Suprapubic skin (tissue), 4 donors: Measurements from ENCODE around the gene RAB5B. TPM values are rescaled to one million over a fixed set of nuclear protein-coding genes. Genes with fewer than 3 reads are reported as not detected.

Experiments
- DNase-seq, 2 donors: peaks; one replicate each; pipeline ENCODE4 v3.0.0-alpha.2; 2019; ENCODE audit warnings: low spot score in 2 of 2
- H3K27ac ChIP-seq: fragments of 200-600 bp; sonication (generic); one replicate; pipeline ENCODE4 v1.5.1; 2019
- H3K27me3 ChIP-seq: fragments of 200-600 bp; sonication (generic); one replicate; pipeline ENCODE4 v1.5.1; 2019
- H3K36me3 ChIP-seq: fragments of 200-600 bp; sonication (generic); one replicate; pipeline ENCODE4 v1.5.1; 2019
- H3K4me1 ChIP-seq: fragments of 200-600 bp; sonication (generic); one replicate; pipeline ENCODE4 v1.5.1; 2019
- H3K4me3 ChIP-seq: fragments of 200-600 bp; sonication (generic); one replicate; pipeline ENCODE4 v1.5.1; 2019; ENCODE audit warnings: mild to moderate bottlenecking
- H3K9me3 ChIP-seq: fragments of 200-600 bp; sonication (generic); one replicate; pipeline ENCODE4 v1.5.1; 2019
- EP300 ChIP-seq: sonication (generic); formaldehyde crosslinking; IDR thresholded peaks from one replicate; pipeline ENCODE4 v1.6.1; 2017; ENCODE audit warnings: antibody characterized with exemption
- POLR2A ChIP-seq, 2 donors: fragments of 450-650 bp; IDR thresholded peaks; one replicate each; pipeline ENCODE4 v1.6.1; 2017; ENCODE audit warnings: antibody characterized with exemption in 2 of 2, mild to moderate bottlenecking in 2 of 2, moderate library complexity in 2 of 2
- POLR2AphosphoS5 ChIP-seq, 3 donors: sonication (generic); formaldehyde crosslinking; IDR thresholded peaks; one replicate each; pipeline ENCODE4 v1.6.1; 2017; ENCODE audit warnings: antibody characterized with exemption in 3 of 3
- WGBS: methylation state at CpG from one replicate; pipeline ENCODE4 v1.1.5; 2018; 5-methylcytosine and 5-hydroxymethylcytosine counted together
- total RNA-seq, 4 donors: library from RNA; depleted of rRNA; stranded (reverse); fragments of >200 nt; gene quantifications; one replicate each; pipeline ENCODE4 v1.1.0, GENCODE V29; 2016
- TF ChIP-seq, protein P1 (sequence below), 2 donors: fragments of 200-600 bp in 1 of 2; fragments of 450-650 bp in 1 of 2; sonication (generic) in 1 of 2; IDR thresholded peaks; one replicate each; pipeline ENCODE4 v1.5.1; 2016 to 2019; ENCODE audit warnings: antibody characterized with exemption in 2 of 2, mild to moderate bottlenecking in 1 of 2, moderate library complexity in 1 of 2

RAB5B gene
- total RNA-seq, 4 donors from 2014 or later, result 97.1 to 143 (median 114) TPM

DNA sequence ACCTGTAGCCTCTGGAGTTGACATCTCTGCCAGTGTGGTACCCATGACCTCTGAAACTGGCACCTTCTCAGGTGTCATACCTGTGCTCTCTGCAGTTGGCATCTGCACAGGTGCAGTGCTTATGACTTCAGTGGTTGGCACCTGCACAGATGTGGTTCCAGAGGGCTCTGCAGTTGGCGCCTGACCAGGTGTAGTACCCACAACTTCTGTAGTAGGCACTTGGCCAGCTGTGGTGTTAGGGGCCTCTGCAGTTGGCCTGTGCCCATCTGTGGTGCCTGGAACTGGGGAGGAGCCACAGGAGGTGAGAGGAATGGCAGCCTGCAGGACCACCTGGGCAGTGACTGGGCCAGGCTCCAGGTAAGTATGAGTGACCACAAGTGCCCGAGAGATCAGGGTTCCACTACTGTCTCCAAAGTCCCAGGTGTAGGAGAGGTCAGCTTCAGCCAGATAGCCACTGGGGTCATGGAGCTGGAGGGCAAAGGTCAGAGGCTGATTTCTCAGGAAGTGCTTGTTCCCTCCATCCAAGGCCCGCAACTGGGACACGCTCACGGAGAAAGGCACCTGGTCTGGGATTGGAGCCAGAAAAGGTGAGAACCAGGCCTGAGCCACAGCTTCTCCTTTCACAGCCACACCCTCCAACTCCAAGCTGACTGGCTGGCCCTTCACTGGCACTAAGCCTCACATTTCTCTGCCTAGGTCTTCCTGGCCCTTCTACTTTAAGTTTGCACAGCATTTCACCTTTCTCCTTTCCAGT is 16.6 kb upstream of the RAB5B start:
- Histone ChIP-seq H3K27ac (peak overlapping the region; percentile 67), H3K9me3 (no peaks in the 10 kb centered on the region), H3K4me3 (no peak overlapping the region), H3K36me3 (peaks cover 23% of the 10 kb centered on the region), H3K4me1 (peaks cover 37% of the 10 kb centered on the region), H3K27me3 (no peaks in the 10 kb centered on the region)
- no peak for DNase-seq
- 44% methylated on average over 4 of the region's 5 CpGs for WGBS
- TF ChIP-seq, protein P1, sequence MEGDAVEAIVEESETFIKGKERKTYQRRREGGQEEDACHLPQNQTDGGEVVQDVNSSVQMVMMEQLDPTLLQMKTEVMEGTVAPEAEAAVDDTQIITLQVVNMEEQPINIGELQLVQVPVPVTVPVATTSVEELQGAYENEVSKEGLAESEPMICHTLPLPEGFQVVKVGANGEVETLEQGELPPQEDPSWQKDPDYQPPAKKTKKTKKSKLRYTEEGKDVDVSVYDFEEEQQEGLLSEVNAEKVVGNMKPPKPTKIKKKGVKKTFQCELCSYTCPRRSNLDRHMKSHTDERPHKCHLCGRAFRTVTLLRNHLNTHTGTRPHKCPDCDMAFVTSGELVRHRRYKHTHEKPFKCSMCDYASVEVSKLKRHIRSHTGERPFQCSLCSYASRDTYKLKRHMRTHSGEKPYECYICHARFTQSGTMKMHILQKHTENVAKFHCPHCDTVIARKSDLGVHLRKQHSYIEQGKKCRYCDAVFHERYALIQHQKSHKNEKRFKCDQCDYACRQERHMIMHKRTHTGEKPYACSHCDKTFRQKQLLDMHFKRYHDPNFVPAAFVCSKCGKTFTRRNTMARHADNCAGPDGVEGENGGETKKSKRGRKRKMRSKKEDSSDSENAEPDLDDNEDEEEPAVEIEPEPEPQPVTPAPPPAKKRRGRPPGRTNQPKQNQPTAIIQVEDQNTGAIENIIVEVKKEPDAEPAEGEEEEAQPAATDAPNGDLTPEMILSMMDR (IDR thresholded peaks at IDR 0.05), result no peak
- no peak for TF ChIP-seq POLR2A (IDR thresholded peaks at IDR 0.05)
- no peak for TF ChIP-seq EP300
- no peak for TF ChIP-seq POLR2AphosphoS5 (IDR thresholded peaks at IDR 0.05)

DNA sequence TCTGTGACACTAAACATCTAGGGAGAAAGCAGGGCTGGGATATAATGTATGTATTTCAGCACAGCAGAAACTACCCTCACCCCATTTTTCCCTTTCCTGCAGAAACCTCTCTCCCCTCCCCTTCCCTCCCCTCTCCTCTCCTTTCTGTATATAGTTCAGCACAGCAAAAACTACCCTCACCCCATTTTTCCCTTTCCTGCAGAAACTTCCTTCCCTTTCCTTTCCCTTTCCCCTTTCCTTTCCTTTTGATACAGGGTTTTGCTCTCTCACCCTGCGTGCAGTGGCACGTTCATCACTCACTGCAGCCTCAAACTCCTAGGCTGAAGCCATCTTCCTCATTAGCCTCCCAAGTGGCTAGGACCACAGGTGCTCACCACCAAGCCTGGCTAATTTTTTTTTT is 10.1 kb upstream of the RAB5B start:
- H3K27ac ChIP-seq, result no peak overlapping the region
- 92% methylated on average over 2 of the region's 2 CpGs for WGBS
- TF ChIP-seq, protein P1 (IDR thresholded peaks at IDR 0.05), result no peak
- no peak for TF ChIP-seq POLR2AphosphoS5 (IDR thresholded peaks at IDR 0.05)
- no peak for TF ChIP-seq EP300
- DNase-seq, result no peak
- no peaks in the 10 kb centered on the region for H3K9me3 ChIP-seq
- no peak overlapping the region for H3K4me3 ChIP-seq
- no peaks in the 10 kb centered on the region for H3K36me3 ChIP-seq
- no peaks in the 10 kb centered on the region for H3K27me3 ChIP-seq
- peaks cover 23% of the 10 kb centered on the region for H3K4me1 ChIP-seq

DNA sequence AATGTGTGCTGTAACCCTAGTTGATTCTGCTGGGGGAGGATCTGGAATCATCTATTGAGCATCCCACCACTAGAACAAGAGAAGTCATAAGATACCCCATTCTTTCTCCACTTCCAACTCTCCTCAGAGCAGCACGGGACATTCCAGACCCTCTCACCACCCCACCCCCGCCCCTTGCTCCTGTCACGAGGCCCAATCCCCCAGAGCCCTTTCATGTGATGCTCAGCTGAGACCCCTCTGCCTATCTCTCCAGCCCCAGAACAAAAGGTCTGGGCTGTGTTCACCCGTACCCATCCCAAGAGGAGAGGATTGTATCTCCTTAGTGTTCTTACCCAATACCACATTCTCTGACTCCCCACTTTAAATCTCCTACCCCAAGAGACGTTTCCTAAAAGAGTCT is 8.6 kb upstream of the RAB5B start:
- TF ChIP-seq POLR2A (IDR thresholded peaks at IDR 0.05) (no peak), EP300 (no peak), POLR2AphosphoS5 (IDR thresholded peaks at IDR 0.05) (no peak)
- TF ChIP-seq, protein P1 (IDR thresholded peaks at IDR 0.05), result no peak
- no peak for DNase-seq
- H3K27ac ChIP-seq, result no peak overlapping the region
- no peaks in the 10 kb centered on the region for H3K36me3 ChIP-seq
- H3K27me3 ChIP-seq, result no peaks in the 10 kb centered on the region
- no peaks in the 10 kb centered on the region for H3K9me3 ChIP-seq
- WGBS, result 70% methylated on average over 5 of the region's 5 CpGs
- H3K4me1 ChIP-seq, result peaks cover 23% of the 10 kb centered on the region
- no peak overlapping the region for H3K4me3 ChIP-seq

DNA sequence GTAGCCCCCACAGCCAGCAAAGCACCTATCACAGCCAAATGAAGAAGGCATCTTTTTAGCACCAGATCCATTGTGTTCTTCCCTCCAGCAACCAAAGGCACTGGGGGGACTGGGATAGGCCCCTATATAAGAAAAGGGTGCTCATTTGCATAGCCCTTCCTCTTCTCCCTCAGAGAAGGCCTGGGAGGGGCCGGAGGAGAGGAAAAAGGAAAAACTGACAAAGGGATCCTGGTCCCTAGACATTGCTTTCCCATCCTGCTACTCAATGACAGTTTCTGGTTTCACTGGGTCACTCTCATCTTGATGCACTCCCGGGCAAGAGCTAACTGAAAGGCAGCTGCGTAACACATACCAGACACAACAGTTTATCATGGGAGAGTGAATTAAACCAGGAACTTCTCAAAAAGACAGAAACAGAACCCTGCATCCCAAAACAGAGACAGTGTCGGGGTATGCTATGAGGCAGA is 7.9 kb upstream of the RAB5B start, which contains the start of gene PMEL:
TSS of gene PMEL (minus strand) at position 102 of the 467 bp plus-strand sequence. CDS start at position 71, 31 bp downstream.
- Histone ChIP-seq H3K9me3 (no peaks in the 10 kb centered on the region), H3K27ac (peak within 1 kb of the TSS; percentile 68), H3K4me3 (peak within 1 kb of the TSS; percentile 76), H3K36me3 (no peaks in the 10 kb centered on the region), H3K4me1 (peaks cover 23% of the 10 kb centered on the region), H3K27me3 (no peaks in the 10 kb centered on the region)
- TF ChIP-seq, protein P1 (IDR thresholded peaks at IDR 0.05), result no peak
- TF ChIP-seq EP300, result no peak
- TF ChIP-seq POLR2AphosphoS5 (IDR thresholded peaks at IDR 0.05), result no peak
- no peak for TF ChIP-seq POLR2A (IDR thresholded peaks at IDR 0.05)
- 10% methylated on average over 4 of the region's 4 CpGs for WGBS
- no peak for DNase-seq

DNA sequence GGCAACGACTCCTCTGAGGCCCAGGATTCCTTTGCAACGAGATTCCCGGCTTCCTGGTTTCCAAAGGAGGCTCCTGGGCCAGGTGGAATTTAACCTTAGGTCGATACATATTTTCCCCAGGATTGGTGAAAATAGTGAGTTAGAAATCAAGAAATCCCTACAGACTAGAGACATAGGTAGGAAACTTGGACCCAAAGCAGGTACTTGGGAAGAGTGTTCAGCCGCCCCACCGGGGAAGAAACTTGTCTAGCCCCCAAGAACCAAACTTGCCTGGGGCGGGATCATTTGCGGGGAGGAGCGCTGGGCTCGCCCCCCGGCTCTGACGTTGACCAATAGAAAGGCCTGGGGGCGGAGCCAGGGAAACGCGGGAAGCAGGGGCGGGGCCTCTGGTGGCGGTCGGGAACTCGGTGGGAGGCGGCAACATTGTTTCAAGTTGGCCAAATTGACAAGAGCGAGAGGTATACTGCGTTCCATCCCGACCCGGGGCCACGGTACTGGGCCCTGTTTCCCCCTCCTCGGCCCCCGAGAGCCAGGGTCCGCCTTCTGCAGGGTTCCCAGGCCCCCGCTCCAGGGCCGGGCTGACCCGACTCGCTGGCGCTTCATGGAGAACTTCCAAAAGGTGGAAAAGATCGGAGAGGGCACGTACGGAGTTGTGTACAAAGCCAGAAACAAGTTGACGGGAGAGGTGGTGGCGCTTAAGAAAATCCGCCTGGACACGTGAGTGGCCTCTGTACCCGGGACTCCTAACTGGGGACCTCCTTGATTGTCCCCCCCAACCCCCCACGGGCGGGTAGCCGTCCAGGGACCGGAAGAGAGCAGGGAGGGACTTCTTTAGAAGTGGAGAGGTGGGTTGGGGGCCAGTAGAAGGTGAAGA is 7.2 kb upstream of the RAB5B start, which contains the start of gene CDK2:
TSS of gene CDK2 (plus strand) at position 423 of the 874 bp plus-strand sequence. CDS start at position 602, 179 bp downstream.
- Histone ChIP-seq H3K27ac (peak within 1 kb of the TSS; percentile 68), H3K4me3 (peak within 1 kb of the TSS; percentile 76), H3K4me1 (peaks cover 23% of the 10 kb centered on the region), H3K36me3 (no peaks in the 10 kb centered on the region), H3K9me3 (no peaks in the 10 kb centered on the region), H3K27me3 (no peaks in the 10 kb centered on the region)
- 1% methylated on average over 40 of the region's 45 CpGs for WGBS
- DNase-seq, result peak; percentile 97 to 99
- TF ChIP-seq EP300 (no peak), POLR2A (IDR thresholded peaks at IDR 0.05) (peak in 1 of 2 donors; percentile 41)
